Lower lobe of right lung (tissue), 2 donors: ENCODE measurements around the gene DHRS4. TPM values are rescaled to one million over a fixed set of nuclear protein-coding genes. Genes with fewer than 3 reads are reported as not detected.
"Not testable (repeated sequence)": the region's sequence is repeated elsewhere in the genome, so short reads cannot be mapped to it uniquely, and the experiment has no call there.

ENCODE experiments used
- ATAC-seq, 2 donors: fragments of 200-7000 bp; cut with Tn5 transposase; one replicate each; pipeline ENCODE4 v1.9.1; 2020 to 2022; ENCODE audit warnings: mild to moderate bottlenecking in 2 of 2, moderate library complexity in 2 of 2
- DNase-seq: peaks from one replicate; pipeline ENCODE4 v3.0.0-alpha.2; 2020
- H3K27ac ChIP-seq: fragments of 200-600 bp; one replicate; pipeline ENCODE4 v1.8.0; 2022
- H3K27me3 ChIP-seq: fragments of 200-600 bp; one replicate; pipeline ENCODE4 v1.8.0; 2022; ENCODE audit warnings: low read depth
- H3K36me3 ChIP-seq: fragments of 200-600 bp; one replicate; pipeline ENCODE4 v1.8.0; 2022; ENCODE audit warnings: mild to moderate bottlenecking
- H3K4me1 ChIP-seq: fragments of 200-600 bp; one replicate; pipeline ENCODE4 v1.8.0; 2022
- H3K4me3 ChIP-seq: fragments of 200-600 bp; one replicate; pipeline ENCODE4 v1.8.0; 2022; ENCODE audit warnings: mild to moderate bottlenecking
- H3K9me3 ChIP-seq: fragments of 200-600 bp; one replicate; pipeline ENCODE4 v1.8.0; 2022
- CTCF ChIP-seq: fragments of 200-600 bp; IDR thresholded peaks from one replicate; pipeline ENCODE4 v1.8.0; 2022; ENCODE audit warnings: antibody characterized with exemption, mild to moderate bottlenecking
- intact Hi-C: fragments of 100-400 bp; cut with DNase I; formaldehyde crosslinking; loops from one replicate; pipeline ENCODE4 v1.11.0; 2022
- total RNA-seq: library from RNA; stranded (reverse); fragmentation: NEBNext Ultra II Directional; extraction: Animal tissue kit (Norgen Biotek cat#: 25700); gene quantifications from one replicate; pipeline ENCODE4 v1.2.1, GENCODE V29; 2021
- donor health status: DM: no; HTN: yes; CAD: no; lungs with severe emphysema.

The DHRS4 gene
- total RNA-seq, 1 donor from 2014 or later, result 35.4 TPM

GRCh38 chr14:23977208-23977607 is 23.6 kb downstream of the DHRS4 start:
- H3K4me1 ChIP-seq, H3K27ac ChIP-seq, H3K36me3 ChIP-seq, H3K9me3 ChIP-seq, DNase-seq, intact Hi-C loops, H3K27me3 ChIP-seq, H3K4me3 ChIP-seq: not testable (repeated sequence)
- TF ChIP-seq CTCF, result peak; percentile 33
- ATAC-seq, result peak; percentile 41 to 66

- H3K9me3 ChIP-seq, H3K4me3 ChIP-seq, H3K36me3 ChIP-seq, H3K27me3 ChIP-seq, ATAC-seq, DNase-seq, H3K27ac ChIP-seq, intact Hi-C loops: not testable (repeated sequence)
- peaks cover 17% of the 10 kb centered on the region for H3K4me1 ChIP-seq
These were observed 28.6 kb downstream of the DHRS4 start for GRCh38 chr14:23981951-23982813.

- no peak for ATAC-seq
- intact Hi-C loops, result no loop called here
- no peak for DNase-seq
- no peak overlapping the region for H3K27ac ChIP-seq
- no peak overlapping the region for H3K4me3 ChIP-seq
- no peak for TF ChIP-seq CTCF
- H3K36me3 ChIP-seq, result no peaks in the 10 kb centered on the region
- H3K9me3 ChIP-seq, result no peaks in the 10 kb centered on the region
- H3K27me3 ChIP-seq, result no peaks in the 10 kb centered on the region
- peaks cover 28% of the 10 kb centered on the region for H3K4me1 ChIP-seq
These were observed 31.5 kb downstream of the DHRS4 start for GRCh38 chr14:23984891-23985602.

GRCh38 chr14:23988223-23988606 is 34.6 kb downstream of the DHRS4 start:
- H3K36me3 ChIP-seq, DNase-seq, H3K27me3 ChIP-seq, intact Hi-C loops, H3K9me3 ChIP-seq: not testable (repeated sequence)
- ATAC-seq, result peak; percentile 43 to 47
- Histone ChIP-seq H3K4me1 (peaks cover 28% of the 10 kb centered on the region), H3K4me3 (peak overlapping the region; percentile 30), H3K27ac (peak overlapping the region; percentile 68)

GRCh38 chr14:23988607-23989363 is 35.2 kb downstream of the DHRS4 start, which contains the start of gene DHRS4L2:
Gene DHRS4L2, plus strand, starts transcription at chr14:23988929. Its CDS starts 19 bp downstream, at chr14:23988948.
- H3K4me1 ChIP-seq, result peaks cover 28% of the 10 kb centered on the region
- DNase-seq (peak; percentile 87), ATAC-seq (peak; percentile 94 to 98)
- H3K36me3 ChIP-seq, H3K9me3 ChIP-seq, H3K27me3 ChIP-seq, intact Hi-C loops: not testable (repeated sequence)
- peak within 1 kb of the TSS; percentile 68 for H3K27ac ChIP-seq
- H3K4me3 ChIP-seq, result peak within 1 kb of the TSS; percentile 30

- H3K27ac ChIP-seq, H3K27me3 ChIP-seq, intact Hi-C loops, H3K36me3 ChIP-seq, H3K9me3 ChIP-seq, H3K4me3 ChIP-seq: not testable (repeated sequence)
- ATAC-seq, result peak in 1 of 2 donors; percentile 28
- DNase-seq, result peak; percentile 50
- H3K4me1 ChIP-seq, result peaks cover 26% of the 10 kb centered on the region
These were observed 36.3 kb downstream of the DHRS4 start for GRCh38 chr14:23989734-23990445.

- ATAC-seq, H3K36me3 ChIP-seq, DNase-seq, intact Hi-C loops, H3K27ac ChIP-seq, H3K4me3 ChIP-seq, H3K27me3 ChIP-seq, H3K9me3 ChIP-seq: not testable (repeated sequence)
- peaks cover 17% of the 10 kb centered on the region for H3K4me1 ChIP-seq
These were observed 37.4 kb downstream of the DHRS4 start for GRCh38 chr14:23990961-23991360.

GRCh38 chr14:23993042-23993441 is 39.5 kb downstream of the DHRS4 start:
- not testable (repeated sequence) for H3K9me3 ChIP-seq

GRCh38 chr14:23996009-23996408 is 42.4 kb downstream of the DHRS4 start:
- DNase-seq, H3K27me3 ChIP-seq, H3K36me3 ChIP-seq, ATAC-seq, intact Hi-C loops, H3K9me3 ChIP-seq, H3K4me1 ChIP-seq, H3K4me3 ChIP-seq, H3K27ac ChIP-seq: not testable (repeated sequence)

More at GRCh38 chr14:23993042-23993441, 39.5 kb downstream of the DHRS4 start:
- ATAC-seq, H3K4me3 ChIP-seq, DNase-seq, H3K27me3 ChIP-seq, H3K27ac ChIP-seq, intact Hi-C loops, H3K36me3 ChIP-seq: not testable (repeated sequence)
- H3K4me1 ChIP-seq, result peaks cover 11% of the 10 kb centered on the region

- H3K27ac ChIP-seq, H3K9me3 ChIP-seq, H3K4me1 ChIP-seq, H3K4me3 ChIP-seq, ATAC-seq, H3K36me3 ChIP-seq, intact Hi-C loops, DNase-seq, H3K27me3 ChIP-seq: not testable (repeated sequence)
These were observed 43.3 kb downstream of the DHRS4 start for GRCh38 chr14:23996825-23997224.
